HG02763 (cell line): ENCODE data around the gene SLC4A5.
"Not testable (repeated sequence)": the region's sequence is repeated elsewhere in the genome, so short reads cannot be mapped to it uniquely, and the experiment has no call there.

Experiments used
- ATAC-seq: cut with Tn5 transposase; IDR thresholded peaks from one replicate; pipeline ENCODE4 v1.9.1; 2021; ENCODE audit warnings: mild to moderate bottlenecking, moderate library complexity; ENCODE audit not compliant: unreplicated experiment

Gene SLC4A5

DNA sequence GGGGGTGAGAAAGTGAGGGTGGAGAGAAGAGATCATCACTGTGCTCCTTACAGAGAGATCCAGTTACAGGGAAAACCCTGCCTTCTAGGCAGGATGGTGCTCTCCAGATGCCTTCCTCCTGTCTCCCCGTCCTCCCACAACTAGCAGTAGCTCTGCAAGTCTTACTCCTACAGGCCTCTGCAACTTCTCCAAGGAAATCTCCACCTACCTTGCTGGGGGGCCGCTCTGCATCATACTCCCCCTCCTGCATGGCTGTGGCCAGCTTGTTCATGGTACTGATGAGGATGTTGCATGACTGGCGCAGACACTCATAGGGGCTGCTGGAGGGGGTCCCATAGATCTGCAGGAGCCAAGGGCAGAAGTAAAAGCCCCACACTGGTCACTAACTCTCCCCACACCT lies 22.8 kb upstream of the SLC4A5 start:
- no peak for ATAC-seq

DNA sequence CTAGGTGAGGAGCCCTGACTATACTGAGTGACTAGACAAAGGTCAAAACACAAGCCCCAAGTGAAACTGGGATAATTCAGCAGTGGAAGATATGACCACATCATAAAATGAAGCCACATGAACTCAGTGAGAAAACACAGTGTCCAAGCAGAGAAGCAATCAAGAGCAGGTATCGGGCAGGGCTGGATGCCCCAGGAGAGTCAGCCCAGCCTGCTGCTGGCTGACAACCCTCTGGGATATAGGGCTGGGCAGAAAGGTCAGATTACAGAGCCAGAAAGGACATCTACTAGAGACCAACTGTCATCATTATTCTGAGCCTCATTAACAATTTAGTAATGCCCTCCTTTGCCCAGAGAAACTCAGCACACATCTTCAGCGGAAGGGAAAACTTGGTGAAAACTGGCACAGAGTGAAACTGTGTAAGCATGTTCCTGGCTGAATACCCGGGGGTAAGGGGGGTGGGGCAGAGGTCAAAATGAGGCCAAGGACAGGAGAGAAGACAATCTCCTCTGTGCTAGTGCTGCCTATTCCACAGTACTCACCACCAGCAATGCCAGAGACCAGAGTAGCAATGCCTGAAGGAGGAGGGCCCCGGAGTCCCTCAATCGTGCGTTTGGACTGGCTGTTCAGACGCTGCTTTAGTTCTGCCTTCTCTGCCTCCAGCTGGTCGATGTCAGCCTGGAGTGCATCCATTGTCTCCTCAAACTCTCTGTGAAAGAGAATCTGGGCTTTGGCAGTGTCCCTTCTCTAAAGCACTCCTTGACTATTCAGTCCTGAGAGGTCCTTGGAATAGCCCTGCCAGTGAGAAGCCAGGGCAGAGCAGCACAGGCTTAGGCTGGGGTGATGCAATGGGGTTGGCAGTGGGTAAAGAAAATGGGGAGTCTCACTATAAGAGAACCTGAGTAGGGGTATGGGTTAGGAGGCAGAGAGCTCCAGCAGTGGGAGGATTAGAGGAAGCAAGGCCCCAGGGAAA lies 21.6 kb upstream of the SLC4A5 start:
- ATAC-seq, result no peak

DNA sequence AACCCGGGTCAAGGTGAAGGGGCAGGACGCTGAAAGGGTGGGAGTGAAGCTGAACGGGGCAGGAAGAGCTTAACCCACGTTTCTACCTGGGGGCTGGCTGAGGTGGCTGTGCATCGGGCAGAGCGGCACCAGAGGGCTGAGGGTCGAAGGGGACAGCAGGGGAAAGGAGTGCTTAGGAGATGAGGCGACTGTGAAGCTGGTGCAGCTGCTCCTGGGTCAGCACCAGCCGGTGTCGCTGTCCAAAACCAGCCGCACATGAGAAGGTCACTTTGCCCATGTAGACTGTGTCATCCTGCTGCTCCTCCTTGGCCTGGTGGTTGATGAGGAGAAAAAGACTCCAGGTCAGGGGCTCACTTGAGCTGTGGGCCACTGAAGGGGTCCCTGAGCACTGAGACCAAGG lies 18.1 kb upstream of the SLC4A5 start:
- no peak for ATAC-seq

DNA sequence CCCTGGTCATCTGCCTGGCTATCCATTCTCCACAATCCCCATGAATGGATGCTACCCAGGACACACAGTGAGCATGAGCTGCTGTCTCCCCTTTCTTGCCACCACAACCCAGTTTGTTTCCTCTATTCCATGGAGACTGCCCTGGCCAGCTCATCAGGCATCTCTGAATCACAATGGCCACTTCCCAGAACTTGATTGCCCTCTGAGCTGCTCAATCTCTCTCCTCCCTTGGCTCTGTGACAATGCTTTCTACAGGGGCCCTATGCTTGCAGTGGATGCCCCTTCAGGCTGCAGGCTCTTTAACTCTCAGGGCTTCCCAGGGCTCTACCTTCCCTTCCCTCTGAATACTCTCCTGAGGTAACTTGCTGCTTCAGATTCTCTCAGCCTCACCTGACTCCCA lies 14.4 kb upstream of the SLC4A5 start:
- no peak for ATAC-seq

DNA sequence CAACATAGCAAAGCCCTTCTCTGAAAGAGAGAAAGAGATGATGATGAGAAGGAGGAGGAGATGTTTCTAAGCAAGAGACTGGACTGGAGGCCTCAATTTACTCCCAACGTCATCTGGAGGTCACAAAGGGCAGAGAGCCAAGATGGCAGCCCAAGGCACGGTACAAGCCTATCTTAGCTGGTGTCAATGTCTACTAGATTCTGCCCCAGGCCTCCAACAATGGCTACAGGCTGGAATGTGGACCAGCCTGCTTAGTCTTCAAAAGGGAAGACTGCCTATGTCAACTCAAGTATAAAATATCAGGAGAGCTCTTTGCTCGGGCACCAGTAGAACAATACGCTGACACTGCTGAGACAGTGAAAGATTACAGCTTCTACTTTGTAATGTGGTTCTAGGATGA lies 6.7 kb upstream of the SLC4A5 start:
- ATAC-seq, result no peak

DNA sequence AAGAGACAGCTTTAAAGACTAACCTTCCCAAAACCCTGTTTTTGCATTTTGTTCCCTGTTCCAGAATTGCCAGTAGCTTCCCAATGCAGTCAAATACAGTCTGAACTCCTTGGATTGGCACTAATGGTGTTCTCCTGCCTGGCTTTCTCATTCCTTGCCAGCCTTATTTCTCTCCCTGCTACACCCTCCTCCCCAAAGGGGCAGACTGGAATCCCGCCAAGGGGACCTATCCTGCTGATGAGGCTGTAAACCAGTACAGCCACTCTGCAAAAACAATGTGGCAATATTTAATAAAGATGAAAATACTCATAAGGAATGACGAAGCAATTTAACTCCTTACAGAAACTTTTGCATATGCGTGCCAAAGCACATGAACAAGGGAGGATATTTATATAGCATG lies 4.5 kb upstream of the SLC4A5 start:
- no peak for ATAC-seq

DNA sequence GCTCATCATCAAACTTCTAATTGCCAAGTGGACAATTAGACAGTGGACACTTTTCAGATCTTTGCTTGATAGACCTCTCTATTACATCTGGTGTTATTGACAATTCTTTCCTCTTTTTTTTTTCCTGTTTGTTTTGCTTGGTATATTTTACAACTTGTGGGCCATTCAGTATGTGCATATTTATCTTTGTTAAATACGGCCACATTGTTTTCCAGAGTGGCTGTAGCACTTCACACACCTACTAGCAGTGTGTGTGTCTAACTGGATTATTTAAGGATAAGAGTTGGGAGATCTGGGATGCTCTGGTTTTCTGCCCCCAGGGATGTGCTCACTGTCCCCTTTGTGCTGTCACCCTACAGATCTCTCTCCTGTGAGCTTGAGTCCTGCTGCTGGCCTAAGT lies 4.1 kb upstream of the SLC4A5 start:
- ATAC-seq, result no peak

DNA sequence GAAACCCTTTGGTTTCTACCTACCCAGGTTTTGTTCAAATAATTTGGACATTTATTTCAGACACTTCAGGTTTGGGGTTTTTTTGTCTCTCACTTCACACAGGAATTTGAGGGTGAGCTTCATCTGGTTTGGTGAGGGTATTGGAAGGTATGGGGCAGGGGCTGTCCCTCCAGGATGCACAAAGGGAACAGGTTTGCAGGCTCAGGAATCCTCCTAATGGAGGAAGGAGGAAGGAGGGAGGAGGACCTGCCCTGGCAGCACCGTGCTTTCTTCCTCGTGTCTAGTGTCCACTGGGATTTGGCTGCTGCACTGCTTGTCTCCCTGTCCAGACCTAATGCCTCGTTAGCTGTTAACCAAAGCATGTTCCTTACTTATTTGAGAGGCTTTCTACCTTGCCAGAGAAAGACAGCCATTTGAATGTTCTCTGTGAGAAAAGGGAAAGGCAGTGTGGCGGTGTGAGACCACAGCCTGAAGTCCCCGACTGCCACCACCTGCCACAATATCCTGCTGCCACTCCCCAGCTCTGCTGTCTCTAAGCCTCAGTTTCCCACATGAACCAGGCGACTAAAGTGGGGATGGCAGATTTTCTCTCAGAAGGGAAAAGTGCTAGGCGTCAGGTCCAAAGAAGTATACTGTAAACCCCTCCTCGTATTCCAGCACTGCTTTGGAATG lies 2.2 kb upstream of the SLC4A5 start:
- ATAC-seq, result no peak

DNA sequence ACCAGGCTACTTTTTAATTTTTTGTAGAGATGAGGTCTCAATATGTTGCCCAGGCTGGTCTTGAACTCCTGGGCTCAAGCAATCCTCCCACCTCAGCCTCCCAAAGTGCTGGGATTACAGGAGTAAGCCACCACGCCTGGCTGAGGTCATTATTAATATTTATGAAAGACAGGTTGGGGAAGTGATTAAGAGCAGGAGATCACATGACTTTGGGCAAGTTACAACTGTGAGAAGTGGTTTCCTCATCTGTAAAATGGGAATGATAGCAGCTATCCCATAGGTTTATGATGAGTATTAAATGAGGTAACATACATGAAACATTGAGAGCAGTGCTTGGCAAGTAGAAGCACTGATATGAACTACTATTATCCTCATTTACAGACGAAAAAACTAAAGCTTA lies 7.0 kb downstream of the SLC4A5 start:
- not testable (repeated sequence) for ATAC-seq

DNA sequence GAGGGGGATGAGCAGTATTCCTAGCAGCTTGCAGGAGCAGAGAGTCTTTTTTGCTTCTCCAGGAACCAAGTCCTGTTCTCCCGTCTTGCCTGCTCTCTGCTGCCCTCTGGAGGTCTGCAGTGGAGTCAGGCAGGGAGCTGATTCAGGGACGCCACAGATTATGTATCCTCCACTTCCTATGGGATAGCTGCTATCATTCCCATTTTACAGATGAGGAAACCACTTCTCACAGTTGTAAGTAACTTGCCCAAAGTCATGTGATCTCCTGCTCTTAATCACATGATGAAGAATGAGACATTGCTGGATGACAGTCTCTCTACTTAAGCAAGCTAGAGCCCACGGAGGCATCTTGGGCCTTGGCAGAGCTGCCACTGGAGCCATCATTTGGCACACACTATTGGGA lies 8.3 kb downstream of the SLC4A5 start:
- ATAC-seq, result no peak

DNA sequence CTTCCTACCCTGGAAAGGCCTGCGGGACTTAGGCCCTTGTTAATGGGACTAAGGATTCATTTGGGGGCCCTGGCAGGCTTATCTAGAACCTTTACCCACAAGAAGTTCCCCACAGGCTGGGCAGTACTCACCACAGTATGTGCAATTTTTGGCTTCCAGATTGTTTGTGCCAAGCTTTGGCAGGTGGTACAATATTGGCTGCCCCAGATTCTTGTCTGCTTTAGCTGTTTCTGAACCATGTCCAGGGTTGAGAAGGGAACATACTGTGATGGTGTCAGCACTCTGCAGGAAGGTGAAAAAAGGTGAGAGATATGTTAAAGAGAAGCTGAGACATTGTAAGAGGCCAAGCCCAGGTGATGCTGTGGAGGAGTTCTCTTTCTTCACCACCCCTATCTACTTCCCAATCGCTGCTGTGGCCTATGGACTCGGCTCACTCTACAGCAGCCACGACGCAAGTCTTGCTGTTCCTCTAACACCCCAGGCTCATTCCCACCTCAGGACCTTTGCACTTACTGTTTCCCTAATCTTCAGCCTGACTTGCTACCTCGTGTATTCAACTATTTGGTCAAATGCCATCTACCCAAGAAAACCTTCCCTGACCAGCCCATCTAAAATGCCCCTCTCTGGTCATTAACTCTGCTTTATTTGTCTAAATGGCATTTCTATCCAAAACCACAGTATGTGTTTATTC lies 9.2 kb downstream of the SLC4A5 start:
- no peak for ATAC-seq

DNA sequence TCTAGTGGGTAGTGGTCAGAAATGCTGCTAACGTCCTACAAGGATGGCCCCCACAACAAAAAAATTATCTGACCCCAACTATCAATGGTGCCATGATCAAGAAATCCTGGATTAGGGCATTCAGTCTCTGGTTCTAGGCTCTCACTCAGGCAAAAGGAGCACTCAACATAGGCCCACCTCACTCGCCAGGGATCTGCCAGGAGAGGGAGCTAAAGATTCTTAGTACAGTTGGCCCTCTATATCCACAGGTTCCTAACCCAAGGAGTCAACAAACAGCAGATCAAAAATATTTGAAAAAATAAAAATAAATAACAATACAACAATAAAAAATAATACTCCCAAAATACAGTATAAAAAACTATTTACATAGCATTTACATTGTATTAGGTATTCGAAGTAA lies 10.0 kb downstream of the SLC4A5 start:
- no peak for ATAC-seq

DNA sequence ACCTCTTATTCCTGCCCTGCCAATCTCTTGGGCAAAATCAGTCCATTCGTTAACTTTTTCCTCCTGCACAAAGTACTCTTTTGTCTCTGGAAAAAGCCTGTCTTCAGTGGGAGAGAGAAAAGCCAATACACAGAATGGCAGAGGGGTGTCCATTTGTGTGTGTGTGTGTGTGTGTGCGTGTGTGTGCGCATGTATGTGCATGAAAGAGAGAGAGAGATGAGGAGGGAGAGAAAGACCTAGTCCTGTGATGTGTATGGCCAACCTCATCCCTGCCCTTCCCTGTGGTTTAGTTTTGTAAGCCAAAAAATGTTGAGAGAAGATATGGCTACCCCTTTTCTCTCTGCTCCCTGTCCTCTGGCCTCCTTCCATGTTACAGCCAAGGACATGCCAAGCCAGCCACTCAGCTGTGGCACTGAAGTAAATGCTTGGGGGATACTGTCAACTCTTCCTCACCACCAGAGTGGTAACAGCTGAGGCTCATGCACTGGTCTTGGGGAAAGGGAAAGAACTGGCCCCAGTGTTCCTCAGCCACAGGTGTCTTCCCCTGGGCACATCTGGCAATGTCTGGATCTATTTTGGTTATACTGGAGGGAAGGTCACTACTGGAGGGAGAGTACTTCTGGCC lies 10.6 kb downstream of the SLC4A5 start:
- ATAC-seq, result no peak

DNA sequence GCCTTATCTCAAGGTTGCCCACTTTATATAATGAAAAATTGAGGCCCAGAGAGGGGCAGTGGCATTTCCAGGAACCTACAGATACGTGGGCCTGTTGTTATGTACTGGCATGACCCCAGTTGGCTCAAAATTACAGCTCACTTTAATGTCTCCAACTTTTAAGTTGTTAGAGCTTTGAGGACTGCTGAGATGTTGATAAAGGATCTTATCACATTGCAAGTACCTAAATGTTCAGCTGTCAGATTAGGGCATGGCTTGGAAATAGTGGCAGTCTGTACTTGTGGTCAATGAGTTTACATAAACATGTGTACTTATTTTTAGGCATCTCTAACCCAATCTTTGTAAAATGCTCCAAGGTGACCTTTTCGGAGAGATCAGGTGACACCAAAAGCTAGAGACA lies 14.6 kb downstream of the SLC4A5 start:
- no peak for ATAC-seq

DNA sequence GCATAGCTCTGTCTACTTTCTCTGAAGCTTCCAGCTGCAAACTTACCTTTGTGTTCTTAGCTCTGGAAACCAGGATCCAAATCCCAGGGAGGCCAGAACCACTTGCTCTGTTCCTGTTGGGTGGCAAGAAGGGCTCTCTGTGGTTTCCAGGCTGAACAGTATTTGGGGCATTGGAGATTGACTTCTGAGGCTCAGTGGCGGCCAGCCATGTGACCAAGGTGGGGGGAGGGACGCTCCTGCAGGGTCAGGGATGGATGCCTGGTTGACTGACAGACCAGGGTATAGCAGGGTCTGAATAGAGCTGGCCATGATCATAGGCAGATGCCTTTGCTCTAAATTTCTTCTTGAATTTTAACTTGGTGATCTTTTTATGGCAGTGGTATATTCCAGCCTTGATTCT lies 15.1 kb downstream of the SLC4A5 start:
- ATAC-seq, result no peak

DNA sequence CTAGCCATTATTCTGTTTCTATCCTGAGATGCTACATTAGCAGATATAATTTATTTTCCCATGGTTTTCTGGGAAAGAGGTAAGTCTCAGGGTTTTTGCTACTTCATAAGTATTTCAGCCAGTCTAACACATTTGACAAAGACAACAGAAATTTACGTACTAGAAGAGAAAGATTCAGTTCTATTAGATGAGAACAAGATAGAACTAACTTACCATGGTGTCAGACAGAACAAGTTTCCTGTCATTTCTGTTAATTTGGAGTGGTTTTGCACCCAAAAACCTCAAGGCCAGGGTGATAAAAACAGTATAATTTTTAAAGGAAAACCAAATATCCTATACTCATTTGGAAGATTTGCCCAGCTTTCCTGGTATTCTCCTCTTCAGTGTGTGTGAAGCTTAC lies 15.6 kb downstream of the SLC4A5 start:
- ATAC-seq, result no peak

DNA sequence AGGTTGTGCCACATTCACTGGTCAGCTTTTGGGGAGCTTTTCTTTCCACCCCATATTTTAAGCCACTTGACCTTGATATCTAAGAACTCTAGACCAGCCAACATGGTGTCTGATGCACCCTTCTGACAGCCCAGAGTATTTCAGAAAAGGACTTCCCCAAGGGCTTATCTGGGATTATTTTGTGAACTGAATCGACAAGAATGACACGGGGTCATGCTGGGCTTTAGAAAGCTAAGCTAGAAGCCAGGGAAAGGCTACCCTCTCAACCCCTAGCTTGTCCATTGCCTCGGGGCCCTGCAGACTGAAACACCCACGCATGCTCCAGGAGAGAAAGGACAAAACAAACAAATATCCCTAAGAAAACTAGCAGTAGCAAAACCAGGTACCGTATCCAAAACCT lies 16.0 kb downstream of the SLC4A5 start:
- no peak for ATAC-seq

DNA sequence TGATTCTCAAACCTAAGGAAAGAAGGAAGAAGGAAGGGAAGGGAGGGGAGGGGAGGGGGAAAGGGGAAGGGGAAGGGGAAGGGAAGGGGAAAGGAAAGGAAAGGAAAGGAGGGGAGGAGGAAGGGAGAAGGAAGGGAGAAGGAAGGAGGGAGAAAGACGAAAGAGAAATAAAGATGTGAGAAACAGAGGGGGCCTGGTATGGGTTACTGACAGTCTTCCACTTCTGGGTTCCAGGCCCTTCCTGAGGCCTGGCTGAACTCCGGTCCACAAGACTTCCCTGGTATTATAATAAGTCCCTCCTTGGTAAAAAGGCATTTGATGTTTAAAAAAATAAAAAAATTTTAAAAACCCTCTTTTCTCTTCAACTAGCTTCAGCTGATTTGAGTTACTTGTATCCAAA lies 17.4 kb downstream of the SLC4A5 start:
- ATAC-seq, result no peak

DNA sequence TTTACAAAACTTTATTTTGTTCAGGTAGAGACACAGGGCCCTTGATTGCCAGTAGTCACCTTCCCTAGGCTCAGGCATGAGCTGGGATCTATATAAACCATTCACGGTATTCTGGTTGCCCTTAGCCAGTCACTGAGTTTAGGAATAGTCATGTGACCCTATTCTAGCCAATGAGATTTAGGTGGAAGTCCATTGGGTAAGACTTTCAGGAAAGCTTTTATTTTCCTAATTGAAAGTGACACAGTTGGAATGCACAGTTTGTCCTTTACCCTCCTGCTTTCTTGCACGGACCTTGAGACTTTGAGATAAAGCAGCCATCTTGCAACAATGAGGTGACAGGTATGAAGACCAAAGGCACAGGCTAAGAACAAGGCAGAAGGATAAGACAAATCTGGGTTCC lies 21.5 kb downstream of the SLC4A5 start:
- ATAC-seq, result no peak

DNA sequence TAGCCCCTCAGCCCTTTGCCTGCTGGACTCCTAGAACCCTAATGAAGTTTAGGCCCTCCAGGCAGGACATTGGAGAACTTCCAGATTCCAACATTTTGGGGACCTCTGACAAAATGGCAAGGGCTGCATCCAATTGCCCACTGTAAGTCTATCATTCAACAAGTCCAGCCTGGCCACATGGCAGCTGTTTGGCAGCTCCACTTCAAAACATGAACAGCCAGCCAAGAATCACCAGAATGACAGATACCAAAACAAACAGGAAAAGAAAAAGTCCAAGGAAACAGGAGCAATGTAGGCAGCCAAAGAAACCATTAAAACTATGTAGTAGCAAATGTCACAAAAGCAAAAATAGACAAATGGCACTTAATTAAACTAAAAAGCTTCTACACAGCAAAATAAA lies 25.5 kb downstream of the SLC4A5 start:
- ATAC-seq, result no peak

DNA sequence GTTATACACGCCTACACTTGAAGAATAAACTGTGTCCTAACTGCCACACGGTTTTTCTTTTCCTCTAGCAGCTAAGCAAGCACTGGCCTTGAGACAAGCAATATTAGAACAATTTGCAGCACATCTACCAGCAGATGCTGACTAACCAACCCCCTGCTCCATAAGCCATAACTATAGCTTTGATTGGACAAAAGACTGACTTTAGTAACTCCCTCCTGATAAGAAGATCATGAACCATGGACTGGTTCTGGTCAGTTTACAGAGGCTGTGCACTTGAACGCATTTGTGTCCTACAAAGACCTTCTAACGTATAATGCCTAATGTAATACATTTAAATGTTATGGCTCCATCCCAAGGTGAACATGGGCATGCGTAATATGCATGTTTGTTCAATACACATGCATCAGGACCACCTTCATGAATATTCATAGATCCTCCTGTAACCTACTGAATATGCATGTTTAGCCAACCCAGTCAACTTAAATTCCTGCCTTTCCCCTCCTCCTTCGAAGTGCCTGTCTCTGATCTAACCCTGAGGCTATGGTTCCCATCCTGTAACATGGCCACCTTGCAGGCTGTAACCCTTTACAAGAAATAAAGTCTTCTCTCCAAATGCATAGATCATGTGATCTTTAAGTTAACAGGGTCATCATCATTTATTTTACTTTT lies 26.5 kb downstream of the SLC4A5 start:
- no peak for ATAC-seq
